Gastrocnemius medialis (tissue), 4 donors: ENCODE results near the gene ATRIP.

Experiments
- CTCF ChIP-seq, 5 experiments: fragments of 450-650 bp in 3 of 5; fragments of 200-600 bp in 2 of 5; sonication (generic) in 2 of 5; IDR thresholded peaks in 4 of 5; conservative IDR thresholded peaks in 1 of 5; 1 replicate in 4 of 5; 2 replicates in 1 of 5; pipeline ENCODE4 v1.5.1; 2016 to 2019; ENCODE audit warnings: antibody characterized with exemption in 5 of 5, mild to moderate bottlenecking in 3 of 5, moderate library complexity in 3 of 5
- POLR2A ChIP-seq, 2 donors: fragments of 450-650 bp; IDR thresholded peaks; one replicate each; pipeline ENCODE4 v1.6.1; 2017; ENCODE audit warnings: antibody characterized with exemption in 2 of 2, mild to moderate bottlenecking in 2 of 2, moderate library complexity in 2 of 2

DNA sequence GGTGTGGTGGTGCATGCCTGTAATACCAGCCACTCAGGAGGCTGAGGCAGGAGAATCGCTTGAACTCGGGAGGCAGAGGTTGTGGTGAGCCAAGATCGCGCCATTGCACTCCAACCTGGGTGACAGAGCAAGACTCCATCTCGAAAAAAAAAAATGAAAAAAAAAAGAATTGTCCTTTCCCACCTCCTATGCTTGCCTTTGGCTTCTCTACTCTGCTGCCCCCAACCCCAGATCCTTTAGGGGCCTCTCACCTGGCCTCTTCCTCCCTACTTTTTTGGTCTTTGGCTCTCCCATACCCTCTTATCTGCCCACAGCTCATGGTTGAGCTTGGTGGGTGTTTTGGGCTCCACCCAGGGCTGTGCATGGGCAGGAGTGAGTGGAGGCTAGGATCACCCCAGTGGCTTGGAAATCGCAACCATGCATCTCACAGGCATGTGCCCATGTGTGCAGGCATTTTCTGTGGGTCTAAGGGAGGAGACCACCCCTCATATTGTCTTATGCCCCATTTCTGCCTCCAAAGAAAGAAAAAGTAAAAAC is 59.5 kb downstream of the ATRIP start:
- TF ChIP-seq POLR2A (IDR thresholded peaks at IDR 0.05) (no peak), CTCF (IDR thresholded peaks at IDR 0.05 in 4 of 5, conservative IDR thresholded peaks at IDR 0.05 in 1 of 5) (no peak)
